NCI-H146 (cell line): ENCODE results near the gene BUB3.
"Not testable (repeated sequence)": the region's sequence is repeated elsewhere in the genome, so short reads cannot be mapped to it uniquely, and the experiment has no call there.

Experiments
- DNase-seq: peaks from one replicate; lab custom pipeline; 2025; lab: John Stamatoyannopoulos, UW

The BUB3 gene

DNA sequence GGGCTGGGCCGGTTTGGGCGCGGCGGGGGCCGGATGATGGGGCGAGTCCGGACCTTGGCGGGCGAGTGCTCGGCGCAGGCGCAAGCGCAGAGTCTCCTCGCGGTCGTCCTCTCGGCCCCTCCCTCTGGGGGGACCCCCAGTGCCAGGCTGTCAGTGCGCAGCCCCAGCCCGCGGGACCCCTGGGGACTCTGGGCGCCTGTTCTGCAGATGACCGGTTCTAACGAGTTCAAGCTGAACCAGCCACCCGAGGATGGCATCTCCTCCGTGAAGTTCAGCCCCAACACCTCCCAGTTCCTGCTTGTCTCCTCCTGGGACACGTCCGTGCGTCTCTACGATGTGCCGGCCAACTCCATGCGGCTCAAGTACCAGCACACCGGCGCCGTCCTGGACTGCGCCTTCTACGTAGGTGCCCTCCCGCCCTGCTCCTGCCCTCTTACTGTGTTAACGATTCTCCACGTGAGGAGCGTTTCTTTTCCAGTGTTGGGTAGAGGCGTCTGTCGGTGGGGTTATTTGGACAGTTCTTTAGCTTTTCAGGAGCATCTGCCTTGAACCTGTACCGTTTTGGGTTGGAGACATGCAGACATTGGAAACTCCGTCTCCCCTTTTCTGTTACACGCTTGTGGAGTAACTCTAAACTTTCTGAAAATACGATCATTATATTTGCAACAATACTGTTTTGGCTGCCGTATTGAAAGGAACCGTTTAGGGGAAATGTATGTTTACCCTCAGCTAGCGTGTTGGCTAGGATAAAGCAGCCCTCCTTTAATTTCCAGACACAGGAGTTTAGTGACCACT, 706 bp downstream of the BUB3 start:
- peak; percentile 67 for DNase-seq

DNA sequence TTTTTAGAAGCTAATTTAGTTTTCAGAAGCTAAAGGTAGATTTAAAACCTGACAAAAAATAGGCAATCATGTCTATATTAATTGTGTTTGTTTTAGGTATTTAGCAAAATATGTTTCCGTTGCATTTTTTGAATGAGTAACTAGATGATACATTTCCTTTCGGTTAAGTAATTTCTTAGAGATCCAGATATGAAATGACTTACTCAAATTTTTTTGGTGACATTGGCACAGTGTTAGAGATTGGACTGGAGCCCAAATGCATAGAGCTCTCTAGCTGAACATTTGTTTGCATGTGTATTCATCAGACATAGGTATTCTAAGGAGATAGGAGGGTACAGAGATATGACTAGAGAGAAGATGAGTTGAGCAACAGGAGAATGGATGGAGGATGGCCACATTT, 1.9 kb downstream of the BUB3 start:
- no peak for DNase-seq

DNA sequence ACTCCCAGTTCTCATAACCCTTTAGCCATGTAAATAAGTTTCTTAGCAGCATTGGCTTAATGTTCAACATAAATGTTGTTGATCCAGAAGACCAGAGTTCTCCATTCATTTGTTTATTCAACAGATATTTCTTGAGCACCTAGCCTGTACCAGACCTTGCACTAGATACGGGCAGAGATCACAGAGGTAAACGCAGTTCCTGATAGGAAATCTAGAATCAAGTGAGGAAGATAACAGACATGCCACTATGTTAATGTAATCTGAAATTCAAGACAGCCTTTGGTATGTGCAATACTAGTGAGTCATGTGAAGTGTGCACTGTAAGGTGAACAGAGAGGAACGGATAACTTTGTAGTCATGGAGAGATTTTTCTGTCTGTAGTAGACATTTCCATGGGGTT, 3.0 kb downstream of the BUB3 start:
- no peak for DNase-seq

DNA sequence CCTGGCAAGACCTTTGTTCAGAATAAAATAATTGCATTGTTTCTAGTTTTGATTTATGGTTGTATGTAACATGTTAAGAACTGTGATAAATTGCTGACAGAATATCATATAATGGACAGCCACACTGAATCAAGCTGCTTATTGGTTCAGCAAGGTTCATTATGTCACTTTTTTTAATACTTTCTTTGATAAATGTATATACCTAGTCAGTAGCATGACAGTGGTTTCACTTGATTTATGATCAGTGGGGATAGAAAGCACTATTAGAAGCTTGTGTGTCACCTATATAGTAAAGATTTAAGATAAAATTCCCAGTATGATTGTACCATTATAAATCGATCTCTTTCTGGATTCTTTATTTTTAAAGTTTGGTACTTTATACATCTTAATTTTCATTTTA, 4.5 kb downstream of the BUB3 start:
- DNase-seq: no peak

DNA sequence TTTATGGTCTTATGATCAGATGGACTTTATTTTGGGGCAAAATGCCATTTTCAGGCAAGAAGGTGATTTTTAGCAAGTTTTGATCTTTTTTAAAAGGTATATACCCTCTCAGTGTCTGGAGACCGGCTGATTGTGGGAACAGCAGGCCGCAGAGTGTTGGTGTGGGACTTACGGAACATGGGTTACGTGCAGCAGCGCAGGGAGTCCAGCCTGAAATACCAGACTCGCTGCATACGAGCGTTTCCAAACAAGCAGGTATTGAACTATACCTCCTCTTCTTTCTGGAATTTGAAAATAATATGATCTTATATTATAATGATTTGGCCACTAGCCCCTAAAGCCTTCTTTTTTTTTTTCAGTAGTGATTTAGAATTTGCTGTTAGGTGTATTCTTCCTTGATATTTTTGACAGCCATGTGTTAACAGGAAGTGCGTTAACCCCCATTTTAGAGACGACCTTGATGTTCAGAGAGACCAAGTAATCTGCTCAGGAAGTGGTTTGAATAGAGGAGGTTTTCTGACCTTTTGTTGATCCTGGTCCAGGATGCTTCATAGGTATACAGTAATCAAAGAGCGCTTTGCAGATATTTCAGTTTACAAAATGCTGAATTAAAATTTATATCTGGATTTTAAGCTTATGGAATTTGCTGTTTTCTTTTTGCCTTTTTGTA, 6.2 kb downstream of the BUB3 start:
- no peak for DNase-seq

DNA sequence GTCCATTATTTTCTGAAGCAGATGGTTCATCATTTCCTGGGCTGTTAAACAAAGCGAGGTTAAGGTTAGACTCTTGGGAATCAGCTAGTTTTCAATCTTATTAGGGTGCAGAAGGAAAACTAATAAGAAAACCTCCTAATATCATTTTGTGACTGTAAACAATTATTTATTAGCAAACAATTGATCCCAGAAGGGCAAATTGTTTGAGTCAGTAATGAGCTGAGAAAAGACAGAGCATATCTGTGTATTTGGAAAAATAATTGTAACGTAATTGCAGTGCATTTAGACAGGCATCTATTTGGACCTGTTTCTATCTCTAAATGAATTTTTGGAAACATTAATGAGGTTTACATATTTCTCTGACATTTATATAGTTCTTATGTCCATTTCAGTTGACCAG, 10.1 kb downstream of the BUB3 start:
- DNase-seq: no peak

DNA sequence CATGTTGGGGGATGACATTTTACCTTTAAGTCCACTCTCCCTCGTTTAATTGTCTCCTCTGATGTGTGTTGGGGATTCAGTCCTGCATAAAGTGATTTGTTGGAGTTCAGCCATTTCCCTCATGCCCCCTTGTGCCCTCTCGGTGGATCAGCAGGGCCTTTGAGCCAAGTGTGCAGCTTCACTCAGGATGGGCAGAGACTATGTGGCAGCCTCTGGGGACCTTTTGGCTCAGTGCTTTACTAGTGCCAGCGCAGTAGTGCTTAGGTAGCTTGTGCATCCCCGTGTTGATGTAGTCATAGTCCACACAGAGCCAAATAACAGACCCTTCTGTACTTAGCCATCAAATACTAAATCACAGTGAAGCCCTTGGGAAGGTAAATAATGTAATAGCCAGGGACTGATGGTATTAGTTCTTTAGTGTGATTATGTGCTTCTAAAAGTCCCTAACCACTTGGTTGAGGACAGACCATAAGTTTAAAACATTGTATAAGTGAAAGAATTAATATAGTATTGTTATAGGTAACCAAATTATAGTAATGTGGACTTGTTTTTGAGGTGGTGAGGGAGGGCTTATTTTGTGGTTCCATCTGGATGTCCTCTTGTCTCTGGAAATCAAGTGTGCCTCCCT, 11.4 kb downstream of the BUB3 start:
- no peak for DNase-seq

DNA sequence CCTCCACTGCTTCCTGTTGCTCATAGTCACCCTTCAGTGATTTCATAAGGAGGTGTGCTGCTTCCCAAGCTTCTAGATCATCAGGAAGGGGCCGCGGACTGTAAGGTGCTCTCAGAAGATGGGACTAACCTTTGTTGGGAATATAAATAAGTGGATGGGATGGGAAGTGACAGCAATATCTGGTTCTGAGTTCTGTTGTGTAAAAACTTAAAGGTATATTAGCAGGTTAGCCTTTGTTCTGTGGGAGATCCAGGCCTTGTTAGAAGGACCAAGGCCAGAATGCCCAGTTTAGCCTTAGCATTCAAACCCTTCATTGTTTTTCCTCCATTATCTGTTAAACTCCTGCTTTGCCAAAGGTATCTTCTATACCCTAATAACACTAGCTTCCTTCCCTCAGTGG, 12.4 kb downstream of the BUB3 start:
- no peak for DNase-seq

DNA sequence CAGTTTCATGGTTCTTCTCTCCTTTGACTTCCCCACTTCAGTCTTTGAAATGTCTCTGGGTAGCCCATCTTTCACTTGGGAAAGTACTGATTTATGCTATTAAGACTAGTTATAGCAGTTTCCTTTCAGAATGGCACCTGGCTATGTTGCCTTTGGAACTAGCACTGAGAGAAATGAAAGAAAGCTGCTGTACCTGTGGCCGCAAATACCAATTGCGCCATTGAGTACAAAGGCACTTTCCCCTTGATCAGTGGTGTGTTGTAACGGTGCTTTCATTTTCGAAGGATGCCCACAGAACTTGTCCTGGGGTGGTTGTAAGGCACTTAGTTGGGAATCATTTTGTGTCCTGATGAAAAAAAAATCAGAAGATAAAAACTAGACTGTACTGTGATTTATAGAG, 16.8 kb downstream of the BUB3 start:
- DNase-seq: no peak

DNA sequence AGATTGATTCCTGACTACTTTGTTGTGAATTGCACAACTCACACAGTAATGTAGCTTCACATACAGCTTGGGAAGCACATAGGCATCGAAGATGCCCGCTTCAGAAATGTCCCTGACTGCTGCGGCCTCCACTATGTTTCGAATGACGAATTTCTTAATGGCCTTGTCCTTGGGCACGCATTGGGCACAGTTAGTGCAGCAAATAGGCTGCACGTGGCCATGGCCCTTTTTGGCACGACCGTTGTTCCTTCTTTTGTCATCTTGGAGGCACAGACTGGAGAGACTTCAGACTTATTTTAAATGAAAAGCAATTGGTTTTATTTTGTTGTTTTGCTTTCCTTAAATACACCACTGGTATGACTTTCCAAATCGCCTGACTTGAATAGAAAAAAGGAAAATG, 17.4 kb downstream of the BUB3 start:
- not testable (repeated sequence) for DNase-seq

DNA sequence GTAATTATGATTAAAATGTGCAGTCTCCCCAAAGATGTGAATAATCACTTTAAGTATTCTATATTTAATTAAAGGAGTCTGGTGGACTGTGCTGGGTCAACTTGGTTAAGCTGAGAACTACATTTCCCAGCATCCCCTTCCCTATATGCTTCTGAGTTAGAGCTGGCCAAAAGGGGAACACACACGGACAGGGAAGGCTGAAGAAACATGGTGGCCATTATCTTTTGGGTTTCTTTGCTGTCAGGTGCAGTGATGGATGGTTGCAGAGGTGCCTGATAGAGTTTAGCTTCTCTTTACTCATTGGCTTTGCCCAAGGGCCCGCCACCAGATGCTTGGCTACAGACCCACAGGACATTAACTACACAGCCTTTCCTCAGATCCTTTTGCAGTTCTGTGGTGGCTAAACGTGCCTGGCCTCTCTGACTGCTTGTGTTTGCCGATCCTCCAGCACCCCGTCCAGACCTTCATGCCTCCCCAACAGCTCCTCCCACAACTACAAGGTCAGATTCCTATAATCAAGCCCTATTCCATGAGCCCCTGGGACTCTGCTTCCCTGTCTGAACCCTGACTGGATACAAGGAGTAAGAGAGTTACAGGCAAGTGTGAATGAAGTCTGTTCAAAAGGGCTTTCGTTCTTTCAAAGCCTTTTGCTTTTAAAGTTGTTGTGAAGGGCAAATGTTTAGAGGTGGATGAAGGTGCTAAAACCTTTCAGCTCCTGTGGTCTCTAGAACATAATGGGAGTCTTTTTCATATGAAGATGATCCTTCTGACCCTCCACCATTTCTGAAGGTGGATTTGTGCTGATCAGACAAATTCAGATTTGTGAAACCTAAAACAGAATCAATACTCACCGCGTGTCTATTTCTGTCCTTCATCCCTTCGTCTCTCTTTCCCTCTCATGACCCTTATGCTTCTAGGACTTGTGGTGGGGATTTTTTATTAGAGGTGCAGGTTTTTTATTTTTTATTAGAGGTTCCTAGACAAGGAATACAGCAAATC, 21.5 kb downstream of the BUB3 start:
- no peak for DNase-seq

DNA sequence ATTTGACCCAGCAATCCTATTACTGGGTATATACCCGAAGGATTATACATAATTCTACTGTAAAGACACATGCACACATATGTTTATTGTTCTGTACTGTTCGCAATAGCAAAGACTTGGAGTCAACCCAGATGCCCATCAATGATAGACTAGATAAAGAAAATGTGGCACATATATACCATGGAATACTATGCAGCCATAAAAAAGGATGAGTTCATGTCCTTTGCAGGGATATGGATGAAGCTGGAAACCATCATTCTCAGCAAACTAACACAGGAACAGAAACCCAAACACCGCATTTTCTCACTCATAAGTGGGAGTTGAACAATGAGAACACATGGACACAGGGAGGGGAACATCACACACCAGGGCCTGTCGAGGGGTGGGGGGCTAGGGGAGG, 24.2 kb downstream of the BUB3 start:
- not testable (repeated sequence) for DNase-seq

DNA sequence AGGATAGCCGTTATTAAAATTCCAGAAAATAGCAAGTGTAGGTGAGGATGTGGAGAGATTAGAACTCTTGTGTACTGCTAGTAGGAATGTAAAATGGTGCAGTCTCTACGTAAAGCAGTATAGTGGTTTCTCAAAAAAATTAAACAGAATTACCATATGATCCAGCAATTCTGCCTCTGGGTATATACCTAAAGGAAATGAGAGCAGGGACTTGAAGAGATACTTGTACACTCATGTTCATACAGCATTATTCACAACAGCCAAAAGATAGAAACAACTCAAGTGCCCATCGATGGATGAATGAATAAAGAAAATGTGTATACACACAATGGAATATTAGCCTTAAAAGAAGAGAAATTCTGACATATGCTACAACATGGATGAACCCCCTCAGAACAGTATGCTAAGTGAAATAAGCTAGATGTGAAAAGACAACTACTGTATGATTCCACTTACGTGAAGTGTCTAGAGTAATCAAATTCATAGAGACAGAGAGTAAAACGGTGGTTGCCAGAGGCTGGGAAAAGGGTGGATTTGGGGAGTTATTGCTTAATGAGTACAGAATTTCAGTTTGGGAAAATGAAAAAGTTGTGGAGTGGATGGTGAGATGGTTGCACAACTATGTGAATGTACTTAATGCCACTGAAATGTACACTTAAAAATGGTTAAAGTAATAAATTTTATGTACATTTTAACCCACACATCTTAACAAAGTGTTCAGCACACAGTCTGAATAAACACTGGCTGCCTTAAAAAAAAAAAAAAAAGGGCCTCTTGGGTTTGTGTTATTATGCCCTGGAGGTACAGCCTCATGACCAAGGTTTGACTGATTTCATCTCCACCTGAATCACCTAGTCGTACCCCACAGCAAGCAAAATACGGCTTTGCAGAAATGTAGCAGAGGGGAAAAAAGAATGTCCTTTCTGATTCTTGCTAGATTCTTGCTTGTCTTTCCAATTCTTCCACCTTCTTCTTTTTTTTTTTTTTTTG, 26.2 kb downstream of the BUB3 start:
- DNase-seq: no peak

DNA sequence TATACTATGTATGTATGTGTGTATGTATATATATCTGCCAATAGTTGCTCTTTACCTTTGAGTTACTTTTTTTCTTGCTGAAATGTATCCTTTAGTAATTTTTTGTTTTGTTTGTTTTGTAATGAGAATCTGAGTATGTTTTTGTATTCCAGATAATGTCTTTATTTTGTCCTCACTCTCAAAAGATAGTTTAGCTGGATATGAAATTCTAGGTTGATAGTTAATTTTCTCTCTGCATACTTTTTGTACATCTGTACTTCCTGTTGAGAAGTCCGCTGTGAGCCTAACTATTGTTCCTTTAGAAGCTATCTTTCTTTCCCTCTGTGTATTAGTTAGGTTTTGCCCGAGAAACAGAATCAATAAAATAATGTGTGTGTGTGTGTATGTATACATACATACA, 29.5 kb downstream of the BUB3 start:
- no peak for DNase-seq

DNA sequence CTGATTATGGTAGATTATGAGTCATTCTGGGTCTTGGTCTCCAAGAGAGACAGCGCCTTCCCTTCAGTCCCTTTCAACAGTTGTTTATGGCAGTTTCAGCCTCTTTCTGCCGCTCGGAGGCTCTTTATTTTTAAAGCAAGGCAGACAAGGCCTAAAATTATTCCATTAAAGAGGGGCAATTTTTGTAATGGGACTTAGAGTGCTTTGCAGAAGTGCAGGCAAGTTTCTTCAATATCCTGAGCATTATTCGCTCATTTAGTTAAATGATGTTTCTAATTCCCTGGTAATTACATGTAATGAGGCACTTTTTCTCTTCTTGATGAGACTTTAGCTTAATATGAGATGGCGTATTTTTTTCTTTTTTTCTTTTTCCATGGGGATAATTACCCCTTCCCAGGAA, 33.6 kb downstream of the BUB3 start:
- DNase-seq: no peak

DNA sequence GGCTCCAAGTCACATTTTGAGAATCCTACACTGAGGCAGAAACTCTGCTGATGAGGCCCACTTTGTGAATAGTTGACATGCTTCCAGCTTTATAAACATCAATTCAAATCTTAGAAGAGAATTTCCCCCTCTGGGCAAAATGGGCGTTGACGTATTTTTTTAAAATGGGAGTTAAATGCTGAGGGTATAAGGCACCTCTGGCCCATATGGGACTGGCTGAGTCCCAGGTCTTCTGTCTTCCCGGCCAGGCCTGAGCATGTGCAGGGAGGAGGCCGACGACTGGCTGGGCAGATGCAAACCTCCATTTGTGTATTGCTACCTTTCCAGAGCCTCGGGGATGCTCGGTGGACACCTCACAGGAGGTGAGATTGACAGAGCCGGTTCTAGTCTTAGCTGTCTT, 37.7 kb downstream of the BUB3 start:
- DNase-seq: no peak

DNA sequence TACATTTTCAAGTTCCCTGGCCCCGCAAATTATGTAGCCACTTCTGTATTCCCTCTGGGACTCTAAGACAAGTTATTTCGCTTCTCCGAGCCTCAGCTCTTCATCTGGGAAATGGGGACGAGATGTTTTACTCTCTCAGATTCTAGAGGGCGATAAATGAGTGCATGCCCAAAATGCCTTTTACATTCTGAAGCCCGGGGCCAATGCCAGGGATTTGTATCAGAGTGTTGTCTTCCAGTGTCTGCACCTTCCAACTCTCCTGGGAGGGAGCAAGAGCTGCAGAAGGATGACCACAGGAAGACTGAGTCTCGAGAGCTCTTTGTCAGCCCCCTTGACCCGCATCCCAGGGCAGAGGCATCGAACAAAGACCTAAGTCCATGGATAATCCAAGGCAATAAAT, 39.9 kb downstream of the BUB3 start:
- DNase-seq: no peak

DNA sequence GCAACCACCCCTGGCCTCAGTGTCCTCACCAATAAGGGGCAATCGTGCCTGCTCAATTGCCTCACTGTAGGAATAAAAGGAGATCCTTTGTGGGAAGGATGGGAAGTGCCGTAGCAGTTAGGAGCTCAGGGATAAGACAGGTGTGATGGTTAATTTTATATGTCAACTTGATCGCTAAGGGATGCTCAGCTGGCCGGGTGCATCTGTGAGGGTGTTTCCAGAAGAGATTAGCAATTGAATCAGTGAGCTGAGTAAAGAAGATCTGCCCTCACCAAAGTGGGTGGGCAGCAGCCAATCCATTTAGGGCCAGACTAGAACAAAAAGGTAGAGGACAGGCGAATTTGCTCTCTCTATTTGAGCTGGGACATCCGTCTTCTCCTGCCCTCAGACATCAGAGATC, 46.3 kb downstream of the BUB3 start:
- peak; percentile 13 for DNase-seq

DNA sequence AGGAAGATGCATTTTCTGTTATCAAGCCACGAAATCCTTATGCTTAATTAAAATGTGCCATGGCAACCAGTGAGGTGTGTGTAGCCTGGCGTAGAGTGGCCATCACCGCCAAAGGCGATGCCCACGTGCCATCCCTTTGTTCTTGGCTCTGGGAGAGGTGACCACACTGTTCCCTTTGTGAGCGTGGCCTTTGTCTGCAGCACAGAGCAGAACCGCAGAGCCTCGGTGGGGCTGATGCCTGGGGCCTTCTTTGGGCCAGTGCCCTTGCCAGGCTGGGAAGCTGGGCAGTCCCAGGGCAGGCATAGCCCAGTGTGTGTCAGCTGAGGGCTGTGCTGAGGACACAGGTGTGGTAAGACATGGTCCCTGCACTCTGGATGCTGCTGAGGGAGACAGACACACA, 48.3 kb downstream of the BUB3 start:
- DNase-seq: no peak

DNA sequence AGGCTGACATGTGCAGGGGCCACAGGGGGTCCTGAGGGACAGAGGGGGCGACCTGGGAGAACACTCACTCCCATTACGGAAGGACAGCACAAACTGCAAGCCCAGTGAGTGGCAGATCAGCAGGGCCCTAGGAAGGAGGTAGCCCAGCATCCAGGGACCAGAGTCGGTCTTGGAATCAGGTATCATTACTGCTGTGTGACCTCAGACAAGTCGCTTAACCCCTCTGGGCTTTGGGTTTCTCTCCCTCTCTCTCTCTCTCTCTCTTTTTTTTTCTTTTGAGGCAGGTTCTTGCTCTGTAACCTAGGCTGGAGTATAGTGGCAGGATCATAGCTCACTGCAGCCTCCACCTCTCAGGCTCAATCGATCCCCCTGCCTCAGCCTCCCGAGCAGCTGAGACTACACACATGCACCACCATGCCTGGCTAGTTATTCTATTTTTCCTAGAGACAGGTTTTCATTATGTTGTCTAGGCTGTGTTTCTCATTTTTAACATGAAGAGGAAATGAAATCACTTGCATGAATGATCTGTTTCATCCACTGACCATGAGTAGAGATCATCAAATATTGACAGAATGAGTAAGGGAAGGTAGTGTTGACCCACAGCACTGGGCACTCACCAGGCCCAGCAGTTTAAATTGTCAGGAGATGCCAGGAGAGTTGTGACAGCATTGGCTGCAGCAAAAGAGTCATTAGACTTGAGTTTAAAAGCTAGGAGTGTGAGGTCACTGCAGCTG, 49.4 kb downstream of the BUB3 start:
- peak; percentile 76 for DNase-seq
